GM19025 (cell line): ENCODE measurements around the gene ATL3.
"Not testable (repeated sequence)": the region's sequence is repeated elsewhere in the genome, so short reads cannot be mapped to it uniquely, and the experiment has no call there.

ENCODE experiments used
- ATAC-seq: cut with Tn5 transposase; IDR thresholded peaks from one replicate; pipeline ENCODE4 v1.9.1; 2021; ENCODE audit warnings: mild to moderate bottlenecking, low read depth, moderate library complexity; ENCODE audit not compliant: unreplicated experiment

ATL3 gene

GRCh38 chr11:63682066-63683021, 11.2 kb upstream of the ATL3 start:
- no peak for ATAC-seq

- ATAC-seq, result peak; percentile 85
These were observed 10.3 kb upstream of the ATL3 start, which contains the start of gene RTN3 for GRCh38 chr11:63681321-63682065. TSS of gene RTN3 (plus strand) at chr11:63681500. CDS start at chr11:63681637, 137 bp downstream.

GRCh38 chr11:63680834-63681320, 9.7 kb upstream of the ATL3 start:
- ATAC-seq, result no peak

- ATAC-seq, result no peak
These were observed 2.4 kb upstream of the ATL3 start for GRCh38 chr11:63673579-63673978.

GRCh38 chr11:63672936-63673539, 1.9 kb upstream of the ATL3 start:
- ATAC-seq, result no peak

GRCh38 chr11:63672156-63672463, 934 bp upstream of the ATL3 start:
- no peak for ATAC-seq

GRCh38 chr11:63670433-63671321, 499 bp downstream of the ATL3 start:
- ATAC-seq, result peak; percentile 24

GRCh38 chr11:63670096-63670432, 1.1 kb downstream of the ATL3 start:
- no peak for ATAC-seq

GRCh38 chr11:63667995-63668795, 3.0 kb downstream of the ATL3 start:
- ATAC-seq, result no peak

GRCh38 chr11:63666874-63667273, 4.3 kb downstream of the ATL3 start:
- ATAC-seq, result no peak

GRCh38 chr11:63663809-63664208, 7.4 kb downstream of the ATL3 start:
- no peak for ATAC-seq

GRCh38 chr11:63660972-63661371, 10.2 kb downstream of the ATL3 start:
- no peak for ATAC-seq

- no peak for ATAC-seq
These were observed 18.5 kb downstream of the ATL3 start for GRCh38 chr11:63652671-63653070.

GRCh38 chr11:63643205-63643604, 28.0 kb downstream of the ATL3 start:
- ATAC-seq, result no peak

GRCh38 chr11:63641727-63642126, 29.4 kb downstream of the ATL3 start:
- ATAC-seq, result no peak

GRCh38 chr11:63639199-63639832, 31.9 kb downstream of the ATL3 start:
- no peak for ATAC-seq

- ATAC-seq, result not testable (repeated sequence)
These were observed 32.7 kb downstream of the ATL3 start for GRCh38 chr11:63638436-63638835.

GRCh38 chr11:63635762-63636465, 35.3 kb downstream of the ATL3 start:
- ATAC-seq, result no peak
